K562 (cell line): ENCODE results near the gene ZFYVE21. TPM values are rescaled to one million over a fixed set of nuclear protein-coding genes. Genes with fewer than 3 reads are reported as not detected.

Experiments
- ATAC-seq: fragments of 200-7000 bp; cut with Tn5 transposase; 3 replicates; pipeline ENCODE4 v1.9.1; 2020; ENCODE audit warnings: moderate library complexity
- BruUV-seq: library from RNA; stranded (reverse); fragments of 400-500 nt; replicated peaks from 2 replicates; lab custom pipeline; 2021; lab: Mats Ljungman, UMichigan
- CTCF ChIA-PET: fragments of 300-600 bp; formaldehyde crosslinking; extraction: SDS; loops from one replicate; lab custom pipeline; 2021; ENCODE audit warnings: low intra/inter-chr PET ratio; lab: Yijun Ruan, JAX
- POLR2A ChIA-PET: fragments of 300-600, 350-650 bp; sonication (Branson Sonifier 250); formaldehyde crosslinking; extraction: SDS; loops from one replicate; lab custom pipeline; 2021; ENCODE audit warnings: antibody characterized with exemption, inconsistent platforms; lab: Yijun Ruan, JAX
- DNase-seq, 4 experiments: peaks; one replicate each; pipeline versions ENCODE4 v3.0.0 to v3.0.0-alpha.2; 2011 to 2018; ENCODE audit warnings: low spot score in 3 of 4, mixed read lengths in 3 of 4; ENCODE audit errors: extremely low read depth in 1 of 4
- FAIRE-seq: peaks from 2 replicates; lab custom pipeline; 2011; peaks lifted over from hg19 to GRCh38; lab: Jason Lieb, UNC
- H2AFZ ChIP-seq: 2 replicates; pipeline ENCODE4 v1.6.0; 2011; ENCODE audit warnings: low read depth, low read length, control low read depth, inconsistent platforms
- H3K27ac ChIP-seq: fragments of 200-600 bp; 3 replicates; pipeline ENCODE4 v1.8.0; 2011; ENCODE audit warnings: low read depth, mild to moderate bottlenecking, control low read depth, inconsistent platforms, low read length, moderate library complexity, mixed read lengths; ENCODE audit errors: extremely low read depth
- H3K27me3 ChIP-seq, 2 experiments: fragments of 300-600 bp in 1 of 2; 2 replicates in 1 of 2; 3 replicates in 1 of 2; pipeline versions ENCODE4 v1.6.0 to v1.8.0; 2011; ENCODE audit warnings: inconsistent platforms in 2 of 2, low read length in 2 of 2, mild to moderate bottlenecking in 1 of 2, mixed read lengths in 1 of 2, moderate library complexity in 1 of 2; ENCODE audit not compliant: control insufficient read depth in 2 of 2, insufficient read depth in 2 of 2
- H3K36me3 ChIP-seq: fragments of 300-600 bp; 3 replicates; pipeline ENCODE4 v1.8.0; 2011; ENCODE audit warnings: mild to moderate bottlenecking, low read length, inconsistent platforms; ENCODE audit not compliant: control insufficient read depth, insufficient read depth
- H3K4me1 ChIP-seq, 2 experiments: fragments of 200-600 bp in 1 of 2; replicated peaks in 1 of 2; 2 replicates in 1 of 2; 3 replicates in 1 of 2; pipeline versions ENCODE4 v1.5.1 to v1.8.0; 2011; ENCODE audit warnings: inconsistent platforms in 2 of 2, low read length in 2 of 2, mild to moderate bottlenecking in 1 of 2, mixed read lengths in 1 of 2, moderate library complexity in 1 of 2; ENCODE audit not compliant: control insufficient read depth in 2 of 2, insufficient read depth in 2 of 2
- H3K4me2 ChIP-seq: 2 replicates; pipeline ENCODE4 v1.6.1; 2011; ENCODE audit warnings: low read length, control low read depth, inconsistent platforms, mixed read lengths; ENCODE audit not compliant: insufficient read depth
- H3K4me3 ChIP-seq: fragments of 200-600 bp; sonication (generic), shearing (Covaris generic); 2 replicates; pipeline ENCODE4 v1.5.1; 2016; ENCODE audit warnings: control low read depth, inconsistent platforms
- H3K79me2 ChIP-seq: fragments of 200-600 bp; 3 replicates; pipeline ENCODE4 v1.8.0; 2011; ENCODE audit warnings: low read length, inconsistent platforms; ENCODE audit not compliant: control insufficient read depth, insufficient read depth
- H3K9ac ChIP-seq, 2 experiments: 2 replicates each; pipeline versions ENCODE4 v1.6.0 to v1.6.1; 2011; ENCODE audit warnings: low read depth in 2 of 2, low read length in 2 of 2, control low read depth in 1 of 2, inconsistent platforms in 1 of 2, mild to moderate bottlenecking in 1 of 2, mixed read lengths in 1 of 2; ENCODE audit not compliant: insufficient read depth in 1 of 2
- H3K9me1 ChIP-seq: one replicate; pipeline ENCODE4 v1.6.0; 2011; ENCODE audit warnings: inconsistent platforms, mild to moderate bottlenecking, low read length, moderate library complexity; ENCODE audit not compliant: control insufficient read depth, insufficient read depth
- H3K9me3 ChIP-seq: replicated peaks from 2 replicates; pipeline ENCODE4 v1.5.1; 2011; ENCODE audit warnings: low read depth, low read length, inconsistent platforms; ENCODE audit not compliant: control insufficient read depth, insufficient read depth
- H4K20me1 ChIP-seq: replicated peaks from 2 replicates; pipeline ENCODE4 v1.6.1; 2011; ENCODE audit warnings: low read length, inconsistent platforms, mixed read lengths; ENCODE audit not compliant: control insufficient read depth, insufficient read depth
- ETV5 ChIP-seq: sonication (generic); formaldehyde crosslinking; IDR thresholded peaks from 2 replicates; pipeline ENCODE4 v1.4.0; 2020; ENCODE audit warnings: low read depth, mild to moderate bottlenecking, missing genetic modification reagents
- GABPB2 ChIP-seq: fragments of 250-450 bp; sonication (Bioruptor Pico); conservative IDR thresholded peaks from 2 replicates; pipeline ENCODE4 v1.5.1; 2021; ENCODE audit warnings: mild to moderate bottlenecking
- KLF16 ChIP-seq: IDR thresholded peaks from 2 replicates; pipeline ENCODE4 v1.6.1; 2016; ENCODE audit warnings: antibody characterized with exemption
- PTTG1 ChIP-seq: fragments of 450-650 bp; IDR thresholded peaks from 2 replicates; pipeline ENCODE4 v1.6.1; 2016; ENCODE audit warnings: low read depth, mild to moderate bottlenecking, missing genetic modification characterization, missing compliant biosample characterization
- RBM34 ChIP-seq: fragments of 200-400 bp; formaldehyde crosslinking; IDR thresholded peaks from 2 replicates; pipeline ENCODE4 v1.6.1; 2018; ENCODE audit warnings: low read length, borderline replicate concordance; ENCODE audit not compliant: insufficient read depth
- SMARCA4 ChIP-seq: fragments of 450-650 bp; IDR thresholded peaks from 2 replicates; pipeline ENCODE4 v1.6.1; 2016
- STAG1 ChIP-seq: sonication (generic); formaldehyde crosslinking; IDR thresholded peaks from 2 replicates; pipeline ENCODE4 v1.5.0; 2020; ENCODE audit warnings: missing genetic modification reagents, borderline replicate concordance
- XRCC3 ChIP-seq: fragments of 450-650 bp; IDR thresholded peaks from 2 replicates; pipeline ENCODE4 v1.6.1; 2017; ENCODE audit warnings: mild to moderate bottlenecking, moderate library complexity
- ZNF23 ChIP-seq: fragments of 250-450 bp; sonication (Bioruptor Pico); IDR thresholded peaks from 2 replicates; pipeline ENCODE4 v1.4.0; 2020; ENCODE audit warnings: mild to moderate bottlenecking
- WGBS: fragments of 100-300 bp; shearing (Covaris generic); methylation state at CpG from one replicate; pipeline ENCODE4 v1.1.6; 2016; ENCODE audit warnings: low coverage, mixed read lengths; ENCODE audit not compliant: insufficient coverage; ENCODE audit errors: missing lambda C conversion rate; 5-methylcytosine and 5-hydroxymethylcytosine counted together
- in situ Hi-C: fragments of 300-500 bp; cut with MboI; formaldehyde crosslinking; loops from 4 replicates; pipeline ENCODE4 v1.15.0; 2018; ENCODE audit warnings: inconsistent platforms, mixed read lengths
- intact Hi-C: fragments of 100-400 bp; cut with micrococcal nuclease; formaldehyde crosslinking; loops from 2 replicates; pipeline ENCODE4 v1.14.2; 2022
- polyA plus RNA-seq, 8 experiments: library from polyadenylated mRNA; depleted of rRNA in 4 of 8; stranded (reverse) in 5 of 8; unstranded in 3 of 8; fragments of >200 nt; fragmentation: Nextera tagmentation in 2 of 8; fragmentation: Illumina TruSeq in 1 of 8; extraction: Ambion mirVana in 2 of 8; extraction: Trizol in 1 of 8; gene quantifications; 2 replicates each; pipeline versions ENCODE4 v1.2.1 to v1.2.3, GENCODE V29; 2011 to 2014; ENCODE audit warnings: inconsistent platforms in 1 of 8, missing spikeins in 1 of 8
- total RNA-seq, 7 experiments: library from RNA; depleted of rRNA in 6 of 7; stranded (reverse); fragments of >200 nt in 6 of 7; fragmentation: Illumina TruSeq in 2 of 7; extraction: Trizol in 2 of 7; gene quantifications; 2 replicates each; pipeline versions ENCODE4 v1.2.1 to v1.2.3, GENCODE V29; 2011 to 2021; ENCODE audit warnings: low replicate concordance in 1 of 7
- TF ChIP-seq, protein P1 (sequence below): fragments of 250-450 bp; sonication (Bioruptor Pico); IDR thresholded peaks from 2 replicates; pipeline ENCODE4 v1.4.0; 2020; ENCODE audit warnings: mild to moderate bottlenecking, moderate library complexity, borderline replicate concordance
- TF ChIP-seq, protein P2 (sequence below): fragments of 250-450 bp; sonication (Bioruptor Pico); IDR thresholded peaks from 2 replicates; pipeline ENCODE4 v1.9.0; 2021; ENCODE audit warnings: mild to moderate bottlenecking, inconsistent platforms
- TF ChIP-seq, protein P3 (sequence below): sonication (generic); formaldehyde crosslinking; IDR thresholded peaks from 2 replicates; pipeline ENCODE4 v1.8.0; 2023; ENCODE audit warnings: mild to moderate bottlenecking, missing genetic modification reagents

ZFYVE21 gene
- total and polyA plus RNA-seq, 9 of the 15 experiments (the other 6 are each of a cell fraction or from before 2014, with no cell fraction given): 0.90 to 23.1 (median 15.6) TPM

DNA sequence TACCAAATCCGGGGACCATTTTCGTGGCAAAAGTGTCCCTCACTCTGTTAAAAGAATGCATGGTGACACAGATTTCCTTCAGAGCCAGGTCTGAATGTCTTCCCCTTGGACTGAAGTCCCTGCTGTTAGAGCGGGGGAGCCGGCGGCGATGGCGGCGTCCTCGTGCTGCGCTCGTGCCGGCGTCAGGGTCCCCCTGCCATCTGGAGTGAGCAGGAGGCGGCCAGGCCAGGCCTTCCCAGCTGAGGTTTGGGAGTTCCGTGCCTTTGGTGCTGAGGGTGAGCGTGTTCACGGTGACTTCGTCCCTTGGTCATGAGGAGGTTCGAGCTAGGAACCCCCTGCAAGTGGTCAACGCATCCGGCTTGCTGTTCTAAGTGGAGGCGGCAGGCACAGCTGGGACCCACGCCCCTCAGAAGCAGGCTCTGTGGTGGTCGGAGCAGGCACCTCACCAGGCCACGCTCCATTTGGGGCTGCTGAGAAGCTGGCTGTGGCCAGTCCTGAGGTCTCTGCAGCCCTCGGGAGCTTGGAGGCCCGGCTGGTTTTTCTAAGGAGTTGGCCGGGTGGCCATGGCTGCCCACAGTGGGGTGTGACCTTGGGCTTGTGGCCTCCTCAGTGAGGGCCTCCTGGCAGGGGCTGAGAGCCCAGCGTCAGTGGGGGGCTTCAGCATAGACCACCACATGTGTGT, 9.5 kb downstream of the ZFYVE21 start (continued):
- TF ChIP-seq, protein P1, sequence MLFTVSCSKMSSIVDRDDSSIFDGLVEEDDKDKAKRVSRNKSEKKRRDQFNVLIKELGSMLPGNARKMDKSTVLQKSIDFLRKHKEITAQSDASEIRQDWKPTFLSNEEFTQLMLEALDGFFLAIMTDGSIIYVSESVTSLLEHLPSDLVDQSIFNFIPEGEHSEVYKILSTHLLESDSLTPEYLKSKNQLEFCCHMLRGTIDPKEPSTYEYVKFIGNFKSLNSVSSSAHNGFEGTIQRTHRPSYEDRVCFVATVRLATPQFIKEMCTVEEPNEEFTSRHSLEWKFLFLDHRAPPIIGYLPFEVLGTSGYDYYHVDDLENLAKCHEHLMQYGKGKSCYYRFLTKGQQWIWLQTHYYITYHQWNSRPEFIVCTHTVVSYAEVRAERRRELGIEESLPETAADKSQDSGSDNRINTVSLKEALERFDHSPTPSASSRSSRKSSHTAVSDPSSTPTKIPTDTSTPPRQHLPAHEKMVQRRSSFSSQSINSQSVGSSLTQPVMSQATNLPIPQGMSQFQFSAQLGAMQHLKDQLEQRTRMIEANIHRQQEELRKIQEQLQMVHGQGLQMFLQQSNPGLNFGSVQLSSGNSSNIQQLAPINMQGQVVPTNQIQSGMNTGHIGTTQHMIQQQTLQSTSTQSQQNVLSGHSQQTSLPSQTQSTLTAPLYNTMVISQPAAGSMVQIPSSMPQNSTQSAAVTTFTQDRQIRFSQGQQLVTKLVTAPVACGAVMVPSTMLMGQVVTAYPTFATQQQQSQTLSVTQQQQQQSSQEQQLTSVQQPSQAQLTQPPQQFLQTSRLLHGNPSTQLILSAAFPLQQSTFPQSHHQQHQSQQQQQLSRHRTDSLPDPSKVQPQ (CRISPR knock-in tag): no peak
- no peak for TF ChIP-seq GABPB2 (CRISPR knock-in tag)
- no peak for TF ChIP-seq ZNF23 (CRISPR knock-in tag)
- no peak for TF ChIP-seq ETV5 (CRISPR knock-in tag)
- TF ChIP-seq SMARCA4: no peak
- TF ChIP-seq KLF16: no peak
- TF ChIP-seq, all 486 proteins: peak for 0

DNA sequence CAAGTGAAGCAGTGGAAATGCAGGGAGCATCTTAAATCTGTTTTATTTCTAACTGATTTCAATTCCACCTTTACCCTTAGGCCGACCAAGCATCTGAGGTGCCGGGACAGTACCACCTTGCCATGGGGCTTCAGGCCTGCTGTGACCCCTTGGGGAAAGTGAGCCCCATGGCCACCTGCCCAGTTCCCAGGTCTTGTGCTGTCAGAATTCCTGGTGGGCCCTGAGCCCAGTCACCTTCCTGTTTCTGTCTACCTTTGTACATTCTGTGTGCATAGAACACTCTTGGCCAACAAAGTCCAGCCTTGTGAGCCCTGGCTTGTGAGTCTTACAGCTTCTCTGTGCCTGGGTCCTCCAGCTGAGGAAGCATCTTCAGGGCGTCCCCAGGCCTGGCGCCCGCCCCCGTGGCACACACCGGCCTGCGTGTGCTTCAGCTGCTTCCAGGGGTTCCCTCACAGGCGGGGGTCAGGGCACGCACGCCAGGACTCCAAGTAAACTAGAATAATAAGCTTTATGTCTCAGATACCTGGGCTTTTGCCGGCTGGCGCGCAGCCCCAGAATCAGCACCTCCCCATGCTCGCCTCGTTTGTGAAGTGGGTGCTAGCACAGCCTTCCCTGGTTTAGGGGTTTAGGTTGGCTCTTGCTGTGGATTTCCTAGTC, 10.3 kb downstream of the ZFYVE21 start:
- Histone ChIP-seq H3K27ac (no peak overlapping the region), H3K4me3 (no peak overlapping the region), H2AFZ (no peak overlapping the region), H3K9ac (no peak overlapping the region; a peak in 1 of 4 replicates), H3K9me1 (no peaks in the 10 kb centered on the region), H4K20me1 (no peaks in the 10 kb centered on the region), H3K27me3 (no peaks in the 10 kb centered on the region), H3K9me3 (no peaks in the 10 kb centered on the region), H3K79me2 (peaks cover 39% of the 10 kb centered on the region), H3K36me3 (peaks cover 49% of the 10 kb centered on the region; the same call in 1 of the 3 replicates), H3K4me2 (no peak overlapping the region), H3K4me1 (peaks cover 10 to 52% of the 10 kb centered on the region in 2 experiments; a peak in 4 of 5 replicates)
- ChIA-PET CTCF (no interaction called here), POLR2A (interaction anchor here (0.5 to 1.8 kb wide), 3 partner anchors 10 to 23 kb away, joined by 3 to 6 read pairs (median 4); partner anchors contain the start of genes XRCC3 and ZFYVE21)
- no peak for ATAC-seq
- BruUV-seq: no TSS peak
- intact Hi-C loops (no loop called here), in situ Hi-C loops (no loop called here)
- no peak for FAIRE-seq
- DNase-seq: no peak
- WGBS: 97% methylated on average over 14 of the region's 16 CpGs
- TF ChIP-seq RBM34 (no peak), XRCC3 (no peak), PTTG1 (no peak), STAG1 (no peak)
- TF ChIP-seq, protein P2, sequence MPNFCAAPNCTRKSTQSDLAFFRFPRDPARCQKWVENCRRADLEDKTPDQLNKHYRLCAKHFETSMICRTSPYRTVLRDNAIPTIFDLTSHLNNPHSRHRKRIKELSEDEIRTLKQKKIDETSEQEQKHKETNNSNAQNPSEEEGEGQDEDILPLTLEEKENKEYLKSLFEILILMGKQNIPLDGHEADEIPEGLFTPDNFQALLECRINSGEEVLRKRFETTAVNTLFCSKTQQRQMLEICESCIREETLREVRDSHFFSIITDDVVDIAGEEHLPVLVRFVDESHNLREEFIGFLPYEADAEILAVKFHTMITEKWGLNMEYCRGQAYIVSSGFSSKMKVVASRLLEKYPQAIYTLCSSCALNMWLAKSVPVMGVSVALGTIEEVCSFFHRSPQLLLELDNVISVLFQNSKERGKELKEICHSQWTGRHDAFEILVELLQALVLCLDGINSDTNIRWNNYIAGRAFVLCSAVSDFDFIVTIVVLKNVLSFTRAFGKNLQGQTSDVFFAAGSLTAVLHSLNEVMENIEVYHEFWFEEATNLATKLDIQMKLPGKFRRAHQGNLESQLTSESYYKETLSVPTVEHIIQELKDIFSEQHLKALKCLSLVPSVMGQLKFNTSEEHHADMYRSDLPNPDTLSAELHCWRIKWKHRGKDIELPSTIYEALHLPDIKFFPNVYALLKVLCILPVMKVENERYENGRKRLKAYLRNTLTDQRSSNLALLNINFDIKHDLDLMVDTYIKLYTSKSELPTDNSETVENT: no peak
- TF ChIP-seq, protein P3, sequence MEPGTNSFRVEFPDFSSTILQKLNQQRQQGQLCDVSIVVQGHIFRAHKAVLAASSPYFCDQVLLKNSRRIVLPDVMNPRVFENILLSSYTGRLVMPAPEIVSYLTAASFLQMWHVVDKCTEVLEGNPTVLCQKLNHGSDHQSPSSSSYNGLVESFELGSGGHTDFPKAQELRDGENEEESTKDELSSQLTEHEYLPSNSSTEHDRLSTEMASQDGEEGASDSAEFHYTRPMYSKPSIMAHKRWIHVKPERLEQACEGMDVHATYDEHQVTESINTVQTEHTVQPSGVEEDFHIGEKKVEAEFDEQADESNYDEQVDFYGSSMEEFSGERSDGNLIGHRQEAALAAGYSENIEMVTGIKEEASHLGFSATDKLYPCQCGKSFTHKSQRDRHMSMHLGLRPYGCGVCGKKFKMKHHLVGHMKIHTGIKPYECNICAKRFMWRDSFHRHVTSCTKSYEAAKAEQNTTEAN: no peak
